NOMO-1 treated with DMSO at 0.1 percent for 48 hours (cell line): ENCODE data around the gene EPHB1.
"Not testable (repeated sequence)": the region's sequence is repeated elsewhere in the genome, so short reads cannot be mapped to it uniquely, and the experiment has no call there.

Experiments
- DNase-seq: peaks from one replicate; lab custom pipeline; 2025; ENCODE audit not compliant: unreplicated experiment; lab: John Stamatoyannopoulos, UW

EPHB1 gene

DNA sequence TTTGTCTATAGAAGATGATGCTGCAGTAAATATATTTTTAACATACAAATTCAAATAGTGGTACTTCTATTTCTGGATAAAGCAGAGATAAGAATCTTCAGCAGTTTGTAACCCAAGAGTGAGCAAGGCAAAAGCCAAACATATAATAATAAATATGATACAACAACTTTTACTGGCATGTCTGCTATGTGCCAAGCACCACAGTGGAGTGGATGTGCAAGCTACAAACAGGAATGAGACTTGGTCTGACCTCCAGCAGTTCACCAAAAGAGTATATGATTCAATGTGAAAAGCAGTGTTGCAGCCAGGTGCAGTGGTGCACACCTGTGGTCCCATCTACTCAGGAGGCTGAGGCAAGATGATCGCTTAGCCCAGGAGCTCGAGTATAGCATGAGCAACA is 395.6 kb downstream of the EPHB1 start:
- no peak for DNase-seq

GRCh38 chr3:135191708-135192107 is 396.6 kb downstream of the EPHB1 start:
- no peak for DNase-seq

DNA sequence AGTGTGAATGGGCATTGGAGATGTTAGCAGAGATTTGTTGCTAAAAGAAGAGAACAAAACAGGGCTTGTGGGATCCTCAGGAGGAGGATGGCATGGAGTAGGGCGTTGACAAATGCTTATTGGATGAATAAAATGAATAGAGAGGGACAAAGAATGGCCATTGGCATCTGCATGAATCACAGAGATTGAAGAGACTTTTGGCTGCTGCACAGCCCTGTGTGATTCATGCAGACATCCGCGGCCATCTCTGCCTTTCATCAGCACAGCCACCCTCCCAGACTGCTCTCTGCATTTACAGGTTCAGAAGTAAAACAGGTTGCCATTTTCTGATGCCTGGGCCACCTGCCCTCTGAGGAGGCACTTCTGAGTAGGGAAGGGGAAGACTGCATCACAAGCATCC is 397.9 kb downstream of the EPHB1 start:
- DNase-seq = no peak

DNA sequence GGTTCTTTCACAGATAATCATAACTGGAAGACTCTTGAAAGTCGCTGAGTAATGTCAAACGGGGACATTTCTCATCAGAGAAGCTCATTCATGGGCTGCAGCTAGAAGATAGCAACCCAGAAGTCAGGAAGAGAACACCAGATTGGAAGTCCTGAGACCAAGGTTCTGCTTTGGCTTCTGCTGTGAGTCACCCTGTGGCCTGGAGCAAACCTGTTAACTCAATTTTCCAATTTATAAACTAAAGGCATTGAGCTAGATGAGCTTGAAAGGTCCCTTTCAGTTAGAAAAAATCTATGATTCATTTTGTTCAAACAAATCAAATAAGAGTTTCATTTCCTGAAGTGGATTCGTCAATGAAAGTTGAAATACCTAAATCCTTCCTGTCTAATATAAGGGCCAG is 402.2 kb downstream of the EPHB1 start:
- no peak for DNase-seq

- DNase-seq = no peak
Observed at GRCh38 chr3:135197856-135198255, 402.8 kb downstream of the EPHB1 start.

- no peak for DNase-seq
Observed at GRCh38 chr3:135199137-135199536, 404.1 kb downstream of the EPHB1 start.

DNA sequence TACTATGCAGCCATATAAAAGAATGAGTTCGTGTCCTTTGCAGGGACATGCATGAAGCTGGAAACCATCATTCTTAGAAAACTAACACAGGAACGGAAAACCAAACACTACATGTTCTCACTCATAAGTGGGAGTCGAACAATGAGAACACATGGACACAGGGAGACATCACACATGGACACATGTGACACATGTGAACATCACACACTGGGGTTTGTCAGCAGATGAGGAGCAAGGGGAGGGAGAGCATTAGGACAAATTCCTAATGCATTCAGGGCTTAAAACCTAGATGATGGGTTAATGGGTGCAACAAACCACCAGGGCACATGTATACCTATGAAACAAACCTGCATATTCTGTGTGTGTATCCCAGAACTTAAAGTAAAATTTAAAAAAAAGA is 408.0 kb downstream of the EPHB1 start:
- no peak for DNase-seq

DNA sequence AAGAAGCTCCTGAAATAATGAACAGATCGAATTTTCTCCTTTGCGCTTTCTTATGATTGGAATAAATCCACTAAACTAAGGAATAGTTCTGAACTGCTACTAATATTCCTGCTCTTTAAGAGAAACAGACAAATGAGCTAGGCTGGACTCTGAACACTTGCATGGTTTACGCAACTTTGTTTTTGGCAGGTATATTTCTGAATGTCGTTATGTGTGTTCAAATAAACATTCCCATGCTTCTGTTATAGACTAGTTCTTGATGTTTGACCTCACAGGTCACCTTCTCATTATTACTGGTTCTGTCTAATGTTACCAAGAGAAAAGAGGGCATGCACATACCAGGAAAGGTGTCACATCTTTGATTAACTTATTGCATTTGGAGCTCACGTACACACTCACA is 418.2 kb downstream of the EPHB1 start:
- DNase-seq = no peak

GRCh38 chr3:135213822-135214221 is 418.8 kb downstream of the EPHB1 start:
- no peak for DNase-seq

DNA sequence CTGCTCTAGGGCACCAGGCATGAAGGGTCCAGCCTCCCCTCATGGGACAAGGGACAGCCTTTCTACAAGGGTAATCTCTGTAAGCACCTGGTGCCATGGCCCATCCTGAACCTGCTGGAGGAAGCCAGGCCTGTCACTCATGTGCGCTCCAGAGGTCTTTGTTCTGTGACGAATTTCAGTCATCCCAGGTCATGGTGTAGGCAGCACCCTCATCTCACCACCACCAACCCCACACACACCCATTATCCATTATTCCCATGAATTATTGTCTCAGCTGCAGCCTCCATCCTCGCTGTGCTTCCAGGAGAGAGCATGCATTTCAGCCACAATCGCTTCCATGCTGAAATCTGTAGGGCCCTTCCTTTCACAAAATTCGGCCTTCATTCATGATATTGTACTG is 419.3 kb downstream of the EPHB1 start:
- DNase-seq = no peak

- DNase-seq = no peak
Observed at GRCh38 chr3:135215516-135215915, 420.5 kb downstream of the EPHB1 start.

DNA sequence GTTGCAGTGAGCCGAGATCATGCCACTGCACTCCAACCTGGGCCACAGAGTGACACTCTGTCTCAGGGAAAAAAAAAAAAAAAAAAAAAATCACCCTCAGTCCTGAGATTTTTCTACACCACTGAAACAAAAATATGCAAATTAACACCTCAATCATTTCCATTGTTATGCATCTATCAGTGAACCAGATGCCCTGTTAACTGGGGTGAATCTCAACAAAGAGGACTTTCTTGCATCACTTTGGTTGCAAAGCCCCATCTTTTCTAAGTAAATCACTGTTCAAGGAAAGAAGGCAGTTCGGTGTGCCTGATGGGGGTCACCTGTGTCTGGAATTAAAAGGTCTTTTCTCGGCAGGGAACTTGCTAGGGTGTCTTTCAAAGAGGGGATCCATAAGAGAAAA is 421.6 kb downstream of the EPHB1 start:
- DNase-seq = no peak

DNA sequence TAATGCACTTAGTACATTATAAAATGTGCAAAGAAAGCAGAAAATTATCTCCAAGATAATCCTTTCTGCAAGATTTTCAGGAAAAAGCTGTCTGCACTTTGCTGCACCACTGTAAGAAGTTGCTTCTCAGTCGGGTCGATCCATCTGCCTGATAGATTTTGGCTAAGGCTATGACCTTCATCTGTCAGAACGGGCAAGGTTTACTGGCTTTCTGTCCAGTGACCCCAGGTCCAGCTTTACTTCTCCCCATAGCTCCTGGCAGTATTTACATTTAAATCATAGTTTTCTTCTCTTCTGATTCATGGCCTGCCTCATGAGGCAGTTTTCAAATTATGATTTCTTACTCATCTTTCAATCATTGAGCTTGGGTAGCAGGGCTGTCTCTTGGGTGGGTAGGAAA is 422.7 kb downstream of the EPHB1 start:
- DNase-seq = no peak

GRCh38 chr3:135218304-135218703 is 423.2 kb downstream of the EPHB1 start:
- no peak for DNase-seq

DNA sequence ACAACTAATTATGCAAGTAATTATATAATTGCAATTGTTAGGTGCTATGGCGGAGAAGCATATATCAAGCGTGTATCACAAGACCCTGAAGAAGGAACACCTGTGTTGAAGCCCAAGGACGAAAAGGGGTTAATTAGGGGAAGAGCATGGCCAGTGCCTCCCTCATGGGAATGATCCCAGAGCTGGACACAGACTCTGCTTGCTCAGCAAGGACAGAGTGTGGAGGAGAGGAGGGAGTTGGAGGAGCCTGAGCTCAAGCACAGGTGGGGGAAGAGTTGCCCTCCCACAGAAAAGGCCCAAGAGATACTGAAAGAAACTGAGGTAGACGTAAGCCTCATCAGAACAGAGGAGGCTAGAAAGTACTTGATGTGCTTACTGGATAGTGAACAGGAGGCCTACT is 423.7 kb downstream of the EPHB1 start:
- DNase-seq = no peak

DNA sequence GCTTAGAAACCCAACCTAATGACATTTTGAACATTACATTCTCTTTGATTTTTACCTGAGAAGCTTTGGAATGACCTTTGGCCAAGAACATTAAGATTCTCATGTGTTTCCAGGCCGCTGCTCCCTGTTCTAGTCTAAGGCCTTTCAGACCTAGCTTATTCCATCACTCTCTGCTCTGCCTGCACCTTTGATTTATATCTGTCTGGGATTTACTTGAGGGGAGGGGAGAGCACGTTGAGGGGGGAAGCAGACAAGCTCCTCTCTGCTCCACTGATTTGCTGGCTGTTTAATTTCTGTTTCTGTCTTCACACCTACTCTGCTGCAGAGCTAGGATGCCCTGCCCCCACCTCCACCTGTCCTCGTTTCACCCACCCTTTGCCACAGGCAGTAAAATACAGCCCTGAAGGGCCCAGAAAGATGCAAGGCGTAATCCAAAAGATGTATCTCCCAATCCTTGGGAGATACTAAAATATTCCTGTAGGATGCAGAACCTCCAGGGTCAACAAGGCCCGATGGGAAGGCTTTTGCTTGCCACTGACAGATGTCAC is 429.8 kb downstream of the EPHB1 start:
- DNase-seq = no peak

GRCh38 chr3:135226057-135226456 is 431.0 kb downstream of the EPHB1 start:
- DNase-seq = peak; percentile 92

- DNase-seq = peak; percentile 84
Observed at GRCh38 chr3:135228201-135228600, 433.1 kb downstream of the EPHB1 start.

DNA sequence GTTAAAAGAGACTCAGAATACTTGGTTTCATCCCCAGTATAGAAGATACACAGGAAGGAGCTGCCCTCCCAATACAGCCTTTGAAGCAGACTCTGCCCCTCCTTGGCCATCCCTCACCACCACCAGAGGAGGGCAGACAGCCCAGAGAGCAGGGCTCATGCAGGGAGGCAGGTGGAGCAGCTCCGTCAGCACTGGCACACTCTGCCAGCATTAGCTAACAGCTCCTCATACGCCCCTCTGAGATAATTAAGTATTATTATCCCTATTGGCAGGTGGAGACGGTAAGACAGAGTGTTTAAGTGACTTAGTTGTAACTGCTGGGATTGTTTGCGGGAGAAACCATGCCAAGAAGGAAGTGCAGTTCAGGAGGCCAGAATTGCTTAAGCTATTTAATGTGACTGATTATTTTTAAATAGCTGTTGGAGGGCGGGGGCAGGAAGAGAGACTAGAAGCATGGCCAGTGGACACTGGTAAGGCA is 434.0 kb downstream of the EPHB1 start:
- peak; percentile 75 for DNase-seq

DNA sequence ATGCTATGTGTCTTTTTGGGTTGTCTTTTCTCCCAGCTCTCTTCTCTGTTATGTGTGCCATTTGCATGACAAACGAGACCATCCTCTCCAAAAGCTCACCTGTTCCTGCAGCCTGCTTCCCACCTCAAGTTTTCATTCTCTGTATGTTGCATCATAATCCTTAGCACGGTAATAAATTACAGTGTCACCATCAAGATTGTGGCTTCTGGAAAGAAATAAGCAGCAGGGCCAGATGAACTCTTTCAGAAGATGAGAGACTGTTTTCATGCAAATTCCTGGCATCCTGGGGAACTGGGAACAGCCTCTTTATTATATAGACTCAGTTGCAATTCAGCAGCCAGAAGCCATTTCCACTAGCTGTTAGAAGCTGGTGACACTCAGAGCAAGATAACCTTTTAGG is 436.7 kb downstream of the EPHB1 start:
- no peak for DNase-seq

- no peak for DNase-seq
Observed at GRCh38 chr3:135232226-135232625, 437.2 kb downstream of the EPHB1 start.

GRCh38 chr3:135233476-135233875 is 438.4 kb downstream of the EPHB1 start:
- not testable (repeated sequence) for DNase-seq

GRCh38 chr3:135235541-135235940 is 440.5 kb downstream of the EPHB1 start:
- DNase-seq = no peak
